Measurements from ENCODE around the gene BASP1.
A peak's percentile ranks its signal among the peaks of the same experiment; 100 is the strongest.
"Not testable (repeated sequence)": the region's sequence is repeated elsewhere in the genome, so short reads cannot be mapped to it uniquely, and the experiment has no call there.

BASP1 gene

GRCh38 chr5:17302604-17303003 lies 85.2 kb downstream of the BASP1 start:
- DNase-seq (ENCODE audit: low read depth in 2 of 2): peak; percentile 92 to 94
- H3K4me3 ChIP-seq (replicated peaks in 1 of 2; ENCODE audit: low read depth in 2 of 2, low read length in 2 of 2): no peak overlapping the region
- TF ChIP-seq, protein P1, sequence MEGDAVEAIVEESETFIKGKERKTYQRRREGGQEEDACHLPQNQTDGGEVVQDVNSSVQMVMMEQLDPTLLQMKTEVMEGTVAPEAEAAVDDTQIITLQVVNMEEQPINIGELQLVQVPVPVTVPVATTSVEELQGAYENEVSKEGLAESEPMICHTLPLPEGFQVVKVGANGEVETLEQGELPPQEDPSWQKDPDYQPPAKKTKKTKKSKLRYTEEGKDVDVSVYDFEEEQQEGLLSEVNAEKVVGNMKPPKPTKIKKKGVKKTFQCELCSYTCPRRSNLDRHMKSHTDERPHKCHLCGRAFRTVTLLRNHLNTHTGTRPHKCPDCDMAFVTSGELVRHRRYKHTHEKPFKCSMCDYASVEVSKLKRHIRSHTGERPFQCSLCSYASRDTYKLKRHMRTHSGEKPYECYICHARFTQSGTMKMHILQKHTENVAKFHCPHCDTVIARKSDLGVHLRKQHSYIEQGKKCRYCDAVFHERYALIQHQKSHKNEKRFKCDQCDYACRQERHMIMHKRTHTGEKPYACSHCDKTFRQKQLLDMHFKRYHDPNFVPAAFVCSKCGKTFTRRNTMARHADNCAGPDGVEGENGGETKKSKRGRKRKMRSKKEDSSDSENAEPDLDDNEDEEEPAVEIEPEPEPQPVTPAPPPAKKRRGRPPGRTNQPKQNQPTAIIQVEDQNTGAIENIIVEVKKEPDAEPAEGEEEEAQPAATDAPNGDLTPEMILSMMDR (IDR thresholded peaks at IDR 0.05; ENCODE audit: low read depth, low read length): no peak

DNA sequence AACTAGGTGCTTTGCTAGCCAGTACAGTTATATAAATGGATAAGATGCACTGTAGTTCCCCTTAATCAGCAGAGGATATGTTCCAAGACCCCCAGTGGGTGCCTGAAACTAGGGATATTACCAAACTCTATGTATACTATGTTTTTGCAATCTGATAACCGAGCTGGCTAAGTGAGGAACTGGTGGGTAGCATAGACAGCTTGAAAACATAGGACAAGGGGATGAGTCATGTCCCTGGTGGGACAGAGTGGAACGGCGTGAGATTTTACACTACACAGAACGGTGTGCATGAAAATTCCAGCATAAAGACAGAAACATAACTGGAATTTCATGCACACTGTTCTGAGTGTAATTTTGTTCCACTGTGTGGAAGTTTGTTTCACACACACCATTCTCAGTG lies 86.9 kb downstream of the BASP1 start:
- no peak overlapping the region for H3K4me3 ChIP-seq (replicated peaks in 1 of 2; ENCODE audit: low read depth in 2 of 2, low read length in 2 of 2)
- DNase-seq (ENCODE audit: low read depth in 2 of 2): peak; percentile 54 to 72
- TF ChIP-seq, protein P1 (IDR thresholded peaks at IDR 0.05; ENCODE audit: low read depth, low read length): no peak

DNA sequence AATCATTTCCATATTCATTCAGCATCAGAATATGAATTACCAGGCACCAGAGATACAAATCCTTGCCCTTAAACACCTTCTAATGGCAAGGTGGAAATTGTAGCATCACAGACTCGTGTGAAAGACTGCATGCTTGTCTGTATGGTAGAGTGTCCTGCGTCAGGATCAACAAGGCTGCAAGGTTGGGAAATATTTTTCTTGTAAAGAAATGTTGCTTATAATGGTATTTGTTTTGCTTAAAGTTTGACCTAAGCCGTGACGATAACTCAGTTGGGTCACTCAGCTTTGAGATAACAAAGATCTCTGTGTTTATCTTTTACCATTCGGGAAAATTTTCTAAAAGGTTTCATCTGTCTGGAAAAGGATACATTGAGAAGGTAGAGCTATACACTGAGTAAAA lies 87.6 kb downstream of the BASP1 start:
- DNase-seq (ENCODE audit: low read depth in 2 of 2): peak; percentile 47 to 50
- H3K4me3 ChIP-seq (replicated peaks in 1 of 2; ENCODE audit: low read depth in 2 of 2, low read length in 2 of 2): no peak overlapping the region
- TF ChIP-seq, protein P1 (IDR thresholded peaks at IDR 0.05; ENCODE audit: low read depth, low read length): no peak

- H3K4me3 ChIP-seq (replicated peaks in 1 of 2; ENCODE audit: low read depth in 2 of 2, low read length in 2 of 2): no peak overlapping the region
- peak; percentile 83 to 89 for DNase-seq (ENCODE audit: low read depth in 2 of 2)
- TF ChIP-seq, protein P1 (IDR thresholded peaks at IDR 0.05; ENCODE audit: low read depth, low read length): no peak
These were observed 88.7 kb downstream of the BASP1 start for GRCh38 chr5:17305964-17306725.

DNA sequence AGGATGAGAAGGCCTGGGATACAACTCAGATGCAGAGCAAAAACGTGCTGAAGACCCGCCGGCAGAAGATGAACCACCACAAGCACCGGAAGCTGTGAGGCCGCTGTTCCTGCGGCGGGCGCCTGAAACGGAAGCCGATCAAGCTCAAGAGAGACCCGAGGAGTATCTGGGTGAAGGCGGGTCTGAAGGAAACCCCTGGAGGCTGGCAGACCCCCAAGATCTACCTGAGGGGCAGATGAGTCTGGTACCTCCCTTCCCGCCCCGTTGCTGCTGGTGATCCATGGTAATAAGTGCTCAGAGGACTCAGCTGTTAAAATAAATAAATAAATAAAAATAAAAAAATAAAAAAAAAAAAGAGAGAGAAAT lies 89.3 kb downstream of the BASP1 start:
- no peak overlapping the region for H3K4me3 ChIP-seq (replicated peaks in 1 of 2; ENCODE audit: low read depth in 2 of 2, low read length in 2 of 2)
- DNase-seq (ENCODE audit: low read depth in 2 of 2): no peak
- TF ChIP-seq, protein P1 (IDR thresholded peaks at IDR 0.05; ENCODE audit: low read depth, low read length): no peak

GRCh38 chr5:17307440-17307839 lies 90.0 kb downstream of the BASP1 start:
- H3K4me3 ChIP-seq (replicated peaks in 1 of 2; ENCODE audit: low read depth in 2 of 2, low read length in 2 of 2); DNase-seq (ENCODE audit: low read depth in 2 of 2): not testable (repeated sequence)

DNA sequence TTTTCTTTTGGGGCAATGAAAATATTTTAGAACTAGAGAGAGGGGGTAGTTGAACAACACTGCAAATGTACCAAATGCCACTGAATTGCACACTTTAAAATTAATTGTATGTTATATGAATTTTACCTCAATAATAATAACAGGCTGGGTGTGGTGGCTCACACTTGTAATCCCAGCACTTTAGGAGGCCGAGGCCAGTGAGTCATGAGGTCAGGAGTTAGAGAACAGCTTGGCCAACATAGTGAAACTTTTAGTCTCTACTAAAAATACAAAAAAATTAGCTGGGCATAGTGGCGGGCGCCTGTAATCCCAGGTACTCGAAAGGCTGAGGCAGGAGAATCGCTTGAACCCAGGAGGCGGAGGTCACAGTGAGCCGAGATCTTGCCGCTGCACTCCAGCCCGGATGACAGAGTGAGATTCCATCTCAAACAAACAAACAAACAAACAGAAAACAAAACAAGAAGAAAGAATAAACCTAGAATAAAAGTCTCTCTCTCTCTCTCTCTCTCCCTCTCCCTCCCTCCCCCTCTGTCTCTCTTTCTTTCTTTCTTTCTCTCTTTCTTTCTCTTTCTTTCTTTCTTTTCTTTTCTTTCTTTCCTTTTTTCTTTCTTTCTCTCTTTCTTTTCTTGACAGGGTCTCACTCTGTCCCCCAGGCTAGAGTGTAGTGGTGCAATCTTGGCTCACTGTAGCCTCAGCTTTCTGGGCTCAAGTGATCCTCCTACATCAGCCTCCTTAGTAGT lies 91.1 kb downstream of the BASP1 start:
- no peak overlapping the region for H3K4me3 ChIP-seq (replicated peaks in 1 of 2; ENCODE audit: low read depth in 2 of 2, low read length in 2 of 2)
- DNase-seq (ENCODE audit: low read depth in 2 of 2): peak in 1 of 2 donors; percentile 55
- TF ChIP-seq, protein P1 (IDR thresholded peaks at IDR 0.05; ENCODE audit: low read depth, low read length): no peak

All from cardiac fibroblast (primary cell).